H1 (cell line): ENCODE measurements around the gene NENF. TPM values are rescaled to one million over a fixed set of nuclear protein-coding genes. Genes with fewer than 3 reads are reported as not detected.

ENCODE experiments used
- polyA plus RNA-seq, 7 experiments: library from polyadenylated mRNA; depleted of rRNA in 3 of 7; stranded (reverse) in 5 of 7; unstranded in 2 of 7; fragments of >200 nt in 5 of 7; fragments of 200-250 nt in 2 of 7; gene quantifications; 1 replicate in 5 of 7; 2 replicates in 1 of 7; 4 replicates in 1 of 7; pipeline versions ENCODE4 v1.2.1 to v1.2.3, GENCODE V29; 2011 to 2013; ENCODE audit warnings: missing spikeins in 2 of 7, mixed read lengths in 2 of 7
- total RNA-seq: library from RNA; stranded (reverse); fragmentation: NEBNext Ultra II Directional; extraction: Animal tissue kit (Norgen Biotek cat#: 25700); gene quantifications from 2 replicates; pipeline ENCODE4 v1.2.1, GENCODE V29; 2021
- TF ChIP-seq, protein P1 (sequence below): fragments of 300-600 bp; sonication (generic); IDR thresholded peaks from 2 replicates; pipeline ENCODE4 v1.7.1; 2012; ENCODE audit warnings: low read length, moderate library complexity, mild to moderate bottlenecking, inconsistent platforms; ENCODE audit not compliant: insufficient replicate concordance

The NENF gene
- total and polyA plus RNA-seq, 2 of the 8 experiments (the other 6 are each of a cell fraction or from before 2014, with no cell fraction given): 27.0 to 28.0 TPM

DNA sequence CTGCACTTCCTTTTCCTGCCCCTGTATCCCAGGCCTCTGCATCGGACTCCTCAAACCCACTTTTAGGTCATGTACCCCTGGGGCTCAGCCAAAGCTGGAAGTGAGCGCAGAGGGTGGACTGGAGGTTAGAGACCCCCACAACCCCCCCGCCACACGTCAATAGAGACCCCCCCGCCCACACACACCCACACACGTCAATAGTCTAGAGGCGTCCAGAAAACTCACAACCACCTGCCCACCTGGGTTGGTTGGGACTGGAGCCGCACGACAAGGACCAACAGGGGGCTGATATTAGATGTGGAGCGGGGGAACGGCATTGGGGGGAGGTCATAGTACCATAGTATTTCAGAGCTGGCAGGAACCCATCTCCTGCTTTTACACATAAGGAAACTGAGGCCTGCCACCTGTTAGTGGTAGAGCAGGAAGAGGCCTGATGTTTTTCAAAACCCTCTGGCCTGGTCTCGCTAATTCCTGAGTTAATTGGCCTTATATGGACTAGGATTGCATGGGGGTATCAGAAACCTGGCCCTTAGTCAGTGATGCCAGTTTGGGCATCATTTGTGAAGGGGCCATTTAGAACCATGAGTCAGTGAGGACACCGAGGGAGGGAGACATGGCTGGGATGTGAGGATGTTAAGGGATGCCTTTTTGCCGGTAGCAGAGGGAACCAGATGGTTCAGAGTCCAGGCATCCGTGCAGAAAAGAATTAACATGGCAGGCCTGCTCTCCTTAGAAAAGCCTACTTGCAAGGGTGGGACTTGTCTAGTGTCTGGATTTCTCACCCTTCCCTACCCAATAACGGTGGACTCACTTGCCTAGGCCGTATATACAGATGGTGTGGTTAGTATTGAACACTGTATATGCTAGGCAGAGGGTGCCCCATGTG is 1.1 kb downstream of the NENF start (continued):
- TF ChIP-seq, protein P1, sequence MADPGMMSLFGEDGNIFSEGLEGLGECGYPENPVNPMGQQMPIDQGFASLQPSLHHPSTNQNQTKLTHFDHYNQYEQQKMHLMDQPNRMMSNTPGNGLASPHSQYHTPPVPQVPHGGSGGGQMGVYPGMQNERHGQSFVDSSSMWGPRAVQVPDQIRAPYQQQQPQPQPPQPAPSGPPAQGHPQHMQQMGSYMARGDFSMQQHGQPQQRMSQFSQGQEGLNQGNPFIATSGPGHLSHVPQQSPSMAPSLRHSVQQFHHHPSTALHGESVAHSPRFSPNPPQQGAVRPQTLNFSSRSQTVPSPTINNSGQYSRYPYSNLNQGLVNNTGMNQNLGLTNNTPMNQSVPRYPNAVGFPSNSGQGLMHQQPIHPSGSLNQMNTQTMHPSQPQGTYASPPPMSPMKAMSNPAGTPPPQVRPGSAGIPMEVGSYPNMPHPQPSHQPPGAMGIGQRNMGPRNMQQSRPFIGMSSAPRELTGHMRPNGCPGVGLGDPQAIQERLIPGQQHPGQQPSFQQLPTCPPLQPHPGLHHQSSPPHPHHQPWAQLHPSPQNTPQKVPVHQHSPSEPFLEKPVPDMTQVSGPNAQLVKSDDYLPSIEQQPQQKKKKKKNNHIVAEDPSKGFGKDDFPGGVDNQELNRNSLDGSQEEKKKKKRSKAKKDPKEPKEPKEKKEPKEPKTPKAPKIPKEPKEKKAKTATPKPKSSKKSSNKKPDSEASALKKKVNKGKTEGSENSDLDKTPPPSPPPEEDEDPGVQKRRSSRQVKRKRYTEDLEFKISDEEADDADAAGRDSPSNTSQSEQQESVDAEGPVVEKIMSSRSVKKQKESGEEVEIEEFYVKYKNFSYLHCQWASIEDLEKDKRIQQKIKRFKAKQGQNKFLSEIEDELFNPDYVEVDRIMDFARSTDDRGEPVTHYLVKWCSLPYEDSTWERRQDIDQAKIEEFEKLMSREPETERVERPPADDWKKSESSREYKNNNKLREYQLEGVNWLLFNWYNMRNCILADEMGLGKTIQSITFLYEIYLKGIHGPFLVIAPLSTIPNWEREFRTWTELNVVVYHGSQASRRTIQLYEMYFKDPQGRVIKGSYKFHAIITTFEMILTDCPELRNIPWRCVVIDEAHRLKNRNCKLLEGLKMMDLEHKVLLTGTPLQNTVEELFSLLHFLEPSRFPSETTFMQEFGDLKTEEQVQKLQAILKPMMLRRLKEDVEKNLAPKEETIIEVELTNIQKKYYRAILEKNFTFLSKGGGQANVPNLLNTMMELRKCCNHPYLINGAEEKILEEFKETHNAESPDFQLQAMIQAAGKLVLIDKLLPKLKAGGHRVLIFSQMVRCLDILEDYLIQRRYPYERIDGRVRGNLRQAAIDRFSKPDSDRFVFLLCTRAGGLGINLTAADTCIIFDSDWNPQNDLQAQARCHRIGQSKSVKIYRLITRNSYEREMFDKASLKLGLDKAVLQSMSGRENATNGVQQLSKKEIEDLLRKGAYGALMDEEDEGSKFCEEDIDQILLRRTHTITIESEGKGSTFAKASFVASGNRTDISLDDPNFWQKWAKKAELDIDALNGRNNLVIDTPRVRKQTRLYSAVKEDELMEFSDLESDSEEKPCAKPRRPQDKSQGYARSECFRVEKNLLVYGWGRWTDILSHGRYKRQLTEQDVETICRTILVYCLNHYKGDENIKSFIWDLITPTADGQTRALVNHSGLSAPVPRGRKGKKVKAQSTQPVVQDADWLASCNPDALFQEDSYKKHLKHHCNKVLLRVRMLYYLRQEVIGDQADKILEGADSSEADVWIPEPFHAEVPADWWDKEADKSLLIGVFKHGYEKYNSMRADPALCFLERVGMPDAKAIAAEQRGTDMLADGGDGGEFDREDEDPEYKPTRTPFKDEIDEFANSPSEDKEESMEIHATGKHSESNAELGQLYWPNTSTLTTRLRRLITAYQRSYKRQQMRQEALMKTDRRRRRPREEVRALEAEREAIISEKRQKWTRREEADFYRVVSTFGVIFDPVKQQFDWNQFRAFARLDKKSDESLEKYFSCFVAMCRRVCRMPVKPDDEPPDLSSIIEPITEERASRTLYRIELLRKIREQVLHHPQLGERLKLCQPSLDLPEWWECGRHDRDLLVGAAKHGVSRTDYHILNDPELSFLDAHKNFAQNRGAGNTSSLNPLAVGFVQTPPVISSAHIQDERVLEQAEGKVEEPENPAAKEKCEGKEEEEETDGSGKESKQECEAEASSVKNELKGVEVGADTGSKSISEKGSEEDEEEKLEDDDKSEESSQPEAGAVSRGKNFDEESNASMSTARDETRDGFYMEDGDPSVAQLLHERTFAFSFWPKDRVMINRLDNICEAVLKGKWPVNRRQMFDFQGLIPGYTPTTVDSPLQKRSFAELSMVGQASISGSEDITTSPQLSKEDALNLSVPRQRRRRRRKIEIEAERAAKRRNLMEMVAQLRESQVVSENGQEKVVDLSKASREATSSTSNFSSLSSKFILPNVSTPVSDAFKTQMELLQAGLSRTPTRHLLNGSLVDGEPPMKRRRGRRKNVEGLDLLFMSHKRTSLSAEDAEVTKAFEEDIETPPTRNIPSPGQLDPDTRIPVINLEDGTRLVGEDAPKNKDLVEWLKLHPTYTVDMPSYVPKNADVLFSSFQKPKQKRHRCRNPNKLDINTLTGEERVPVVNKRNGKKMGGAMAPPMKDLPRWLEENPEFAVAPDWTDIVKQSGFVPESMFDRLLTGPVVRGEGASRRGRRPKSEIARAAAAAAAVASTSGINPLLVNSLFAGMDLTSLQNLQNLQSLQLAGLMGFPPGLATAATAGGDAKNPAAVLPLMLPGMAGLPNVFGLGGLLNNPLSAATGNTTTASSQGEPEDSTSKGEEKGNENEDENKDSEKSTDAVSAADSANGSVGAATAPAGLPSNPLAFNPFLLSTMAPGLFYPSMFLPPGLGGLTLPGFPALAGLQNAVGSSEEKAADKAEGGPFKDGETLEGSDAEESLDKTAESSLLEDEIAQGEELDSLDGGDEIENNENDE: no peak
